Measurements from ENCODE around the gene CELSR2.

CELSR2 gene

DNA sequence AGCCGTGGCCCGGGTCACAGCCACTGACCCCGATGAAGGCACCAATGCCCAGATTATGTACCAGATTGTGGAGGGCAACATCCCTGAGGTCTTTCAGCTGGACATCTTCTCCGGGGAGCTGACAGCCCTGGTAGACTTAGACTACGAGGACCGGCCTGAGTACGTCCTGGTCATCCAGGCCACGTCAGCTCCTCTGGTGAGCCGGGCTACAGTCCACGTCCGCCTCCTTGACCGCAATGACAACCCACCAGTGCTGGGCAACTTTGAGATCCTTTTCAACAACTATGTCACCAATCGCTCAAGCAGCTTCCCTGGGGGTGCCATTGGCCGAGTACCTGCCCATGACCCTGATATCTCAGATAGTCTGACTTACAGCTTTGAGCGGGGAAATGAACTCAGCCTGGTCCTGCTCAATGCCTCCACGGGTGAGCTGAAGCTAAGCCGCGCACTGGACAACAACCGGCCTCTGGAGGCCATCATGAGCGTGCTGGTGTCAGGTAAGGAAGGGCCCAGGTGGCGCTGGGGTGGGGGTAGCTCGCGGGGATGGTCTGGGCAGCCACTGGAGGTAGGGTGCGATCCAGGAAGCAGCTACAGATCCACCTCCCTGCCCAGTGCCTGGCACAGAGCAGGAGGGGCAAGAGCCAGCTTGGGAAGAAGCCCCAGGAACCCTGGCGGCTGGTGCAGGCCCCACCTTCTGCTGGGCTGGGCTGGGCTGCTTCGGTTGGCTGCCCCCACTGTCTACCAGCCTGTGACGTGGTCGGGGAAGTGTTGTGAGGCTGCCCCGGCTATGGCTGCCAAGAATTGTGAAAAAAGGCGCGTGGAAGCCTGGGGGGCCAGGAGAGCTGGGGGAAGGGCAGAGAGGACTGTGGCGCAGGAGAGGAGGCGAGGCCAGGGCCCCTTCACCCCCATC is 3.8 kb downstream of the CELSR2 start:
- no peak for DNase-seq

DNA sequence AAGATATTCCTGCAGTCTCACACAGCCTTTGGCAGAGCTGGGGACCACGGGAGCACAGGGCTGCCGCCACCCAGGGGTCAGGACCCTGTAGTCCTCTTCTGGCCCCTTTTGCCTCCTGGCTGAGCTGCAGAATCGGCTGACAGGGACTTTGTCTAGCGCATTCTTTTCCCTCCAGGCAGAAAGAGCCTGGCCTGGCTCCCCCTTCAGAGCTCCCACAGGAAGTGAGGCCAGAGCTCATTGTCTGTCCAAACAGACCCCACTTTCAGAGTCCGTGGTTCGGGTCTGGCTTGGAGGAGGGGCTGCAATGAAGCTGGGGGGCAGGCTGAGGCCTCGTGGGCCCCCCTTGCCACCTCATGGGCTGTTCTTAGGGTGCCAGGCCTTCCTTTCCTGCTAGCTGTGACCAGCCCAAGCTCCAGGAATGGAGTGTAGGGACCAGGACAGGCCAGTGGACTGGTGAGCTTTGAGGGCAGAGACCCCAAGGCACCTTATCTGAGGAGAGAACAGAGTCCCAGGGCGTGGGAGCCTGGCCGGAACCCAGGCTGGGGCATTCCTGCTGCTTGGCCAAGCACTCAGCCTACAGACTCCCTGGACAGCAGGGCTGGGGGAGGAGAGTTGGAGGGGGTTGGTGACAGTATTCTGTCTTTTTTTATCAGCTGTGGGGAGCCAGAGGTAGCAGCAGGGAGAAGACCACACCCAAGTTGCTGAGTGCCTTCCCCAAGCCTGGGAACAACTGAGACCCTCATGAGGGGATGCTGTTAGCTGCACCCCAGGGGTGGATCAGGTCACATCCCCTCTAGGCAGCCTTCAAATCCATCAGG is 4.7 kb downstream of the CELSR2 start:
- DNase-seq, result no peak

DNA sequence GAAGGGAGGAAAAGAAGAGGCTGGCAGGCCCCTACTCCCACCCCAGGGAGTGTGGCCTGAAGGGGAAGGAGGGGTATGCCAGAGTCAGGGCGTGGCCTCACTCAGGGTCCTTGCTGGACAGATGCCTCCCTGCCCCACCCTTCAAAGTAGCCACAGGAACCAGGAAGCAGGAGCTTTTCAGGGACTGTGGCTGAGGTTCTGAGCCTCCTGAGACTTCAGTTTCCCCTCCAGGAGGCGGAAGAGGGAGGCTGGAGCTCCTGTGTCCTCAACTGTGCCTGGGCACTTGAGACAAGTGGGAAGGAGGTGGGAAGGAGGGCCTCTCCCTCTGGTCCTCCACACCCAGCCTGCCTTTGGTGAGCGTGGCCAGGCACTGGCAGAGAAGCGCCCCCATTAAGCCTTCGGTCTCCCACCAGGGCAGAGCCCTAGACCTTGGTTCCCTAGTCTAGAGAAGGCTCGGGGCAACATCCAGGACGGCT is 5.3 kb downstream of the CELSR2 start:
- DNase-seq, result no peak

DNA sequence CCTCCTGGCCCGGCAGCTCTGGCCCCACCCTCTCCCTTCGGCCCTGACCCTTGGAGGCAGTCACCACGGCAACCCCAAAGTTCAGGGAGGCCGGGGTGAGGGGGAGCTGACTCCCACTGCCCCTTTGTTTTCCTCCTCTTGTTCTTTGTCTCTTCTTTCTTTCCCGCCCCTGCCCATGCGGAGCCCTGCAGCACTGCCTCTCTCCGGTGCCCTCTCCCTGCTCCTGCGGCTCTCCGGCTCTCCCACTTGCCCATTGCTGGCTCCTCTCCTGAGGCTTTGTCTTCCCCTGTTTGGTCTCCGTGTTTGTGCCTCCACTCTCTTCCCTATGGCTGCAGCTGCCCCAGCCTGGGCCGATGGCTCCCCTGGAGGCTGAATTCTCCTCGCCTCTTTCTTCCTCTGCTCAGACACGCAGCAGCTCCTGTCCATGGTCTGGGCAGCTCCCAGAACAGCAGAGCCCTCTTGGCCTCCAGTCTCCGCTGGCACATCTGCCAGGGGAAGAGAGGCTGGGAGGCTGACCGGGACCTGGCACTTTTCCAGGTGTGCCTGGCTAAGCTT is 5.8 kb downstream of the CELSR2 start:
- no peak for DNase-seq

DNA sequence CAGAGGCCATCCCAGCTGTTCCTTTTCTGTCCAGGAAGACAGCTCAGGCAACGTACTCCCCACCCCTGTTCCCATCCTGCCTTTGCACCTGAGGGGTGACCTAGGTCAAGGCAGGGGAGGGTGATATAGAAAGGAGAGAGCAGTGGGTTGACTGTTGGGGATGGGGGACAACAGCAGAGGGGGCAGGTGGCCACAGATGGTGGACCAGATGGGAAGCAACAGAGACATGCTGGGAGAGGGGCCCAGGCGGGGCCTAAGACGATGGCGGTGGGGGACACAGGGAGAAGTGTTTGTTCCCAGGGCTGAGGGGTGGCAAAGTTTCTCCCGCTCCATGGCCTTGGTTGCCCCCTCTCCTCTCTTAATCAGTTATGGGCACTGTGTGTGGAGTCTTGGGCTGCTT is 6.3 kb downstream of the CELSR2 start:
- DNase-seq, result no peak

DNA sequence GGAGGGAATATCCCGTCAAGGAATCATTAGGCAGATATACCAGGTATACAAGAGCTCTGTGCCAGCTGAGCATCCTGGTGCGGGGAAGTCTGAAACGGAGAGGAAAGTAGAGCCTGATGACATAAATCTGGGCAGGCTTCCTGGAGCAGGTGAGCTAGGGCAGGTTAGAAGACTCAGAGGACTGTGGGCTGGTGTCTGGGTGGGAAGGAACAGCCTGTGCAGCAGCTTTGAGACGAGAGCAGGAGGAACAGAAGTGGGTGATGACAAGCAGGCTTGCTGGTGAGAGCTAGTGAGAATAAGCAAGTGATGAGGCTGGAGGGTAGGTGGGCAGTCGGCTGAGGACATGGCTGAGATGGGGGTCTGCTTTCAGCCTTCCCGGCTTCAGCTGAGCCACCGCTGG is 6.7 kb downstream of the CELSR2 start:
- DNase-seq, result no peak

DNA sequence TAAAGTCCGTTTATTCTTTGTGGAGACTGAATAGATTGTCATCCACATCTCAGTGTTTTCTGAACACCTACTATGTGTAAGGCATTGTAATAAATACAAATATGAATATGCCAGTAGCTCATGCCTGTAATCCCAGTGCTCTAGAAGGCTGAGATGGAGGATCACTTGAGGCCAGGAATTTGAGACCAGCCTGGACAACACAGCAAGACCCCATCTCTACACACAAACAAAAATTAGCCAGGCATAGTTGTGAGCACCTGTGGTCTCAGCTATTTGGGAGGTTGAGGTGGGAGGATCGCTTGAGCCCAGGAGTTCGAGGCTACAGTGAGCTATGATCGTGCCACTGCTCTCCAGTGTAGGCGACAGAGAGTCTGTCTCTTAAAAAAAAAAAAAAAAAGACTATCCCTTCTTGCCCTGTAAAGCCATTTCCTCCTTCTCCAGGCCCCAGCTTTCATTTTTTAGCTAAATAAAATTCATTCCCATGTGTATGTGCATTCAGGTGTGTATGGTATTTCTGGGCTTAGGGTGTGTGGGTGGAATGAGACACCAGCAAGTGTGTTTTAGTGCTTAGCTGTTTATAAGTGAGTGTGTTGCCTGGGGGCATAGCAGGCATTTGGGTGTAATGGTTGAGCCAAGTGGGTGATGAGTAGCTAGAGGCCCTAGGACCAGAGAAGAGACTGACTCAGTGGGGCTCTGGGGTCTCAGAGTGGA is 7.8 kb downstream of the CELSR2 start:
- no peak for DNase-seq

DNA sequence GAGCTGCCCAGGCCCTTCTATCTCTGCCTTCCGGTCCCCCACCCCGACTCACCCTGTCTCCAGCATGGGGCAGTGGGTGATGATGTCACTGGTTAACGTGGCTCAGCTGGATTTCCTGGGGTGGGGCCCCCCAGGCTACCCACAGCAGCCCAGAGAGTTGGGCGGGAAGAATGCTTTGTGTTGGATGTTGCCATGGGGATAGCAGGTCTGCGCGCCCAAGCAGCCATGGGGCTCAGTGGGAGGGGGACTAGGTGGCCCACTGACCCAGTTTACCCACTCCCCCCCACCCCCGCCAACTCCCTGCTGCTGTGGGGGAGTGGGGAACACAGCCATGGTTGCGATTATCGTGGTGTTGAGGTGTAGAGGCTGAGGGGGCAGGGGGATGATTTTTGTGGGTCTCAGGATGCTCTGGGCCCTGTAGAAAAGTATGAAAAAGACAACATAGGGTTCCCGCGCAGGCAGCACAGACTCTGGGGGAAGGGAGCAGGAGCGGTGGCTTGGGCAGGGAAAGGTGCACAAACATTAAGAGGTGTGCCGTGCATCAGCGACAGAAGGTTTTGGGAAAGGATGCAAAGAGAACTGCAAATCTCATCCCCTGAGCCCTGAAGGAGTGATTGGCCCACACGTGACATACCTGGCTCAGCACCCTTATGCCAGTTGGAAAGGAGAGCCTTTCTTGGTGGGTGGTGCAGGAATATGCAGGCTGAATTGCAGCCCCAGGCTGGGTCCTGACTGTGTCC is 8.5 kb downstream of the CELSR2 start:
- no peak for DNase-seq

DNA sequence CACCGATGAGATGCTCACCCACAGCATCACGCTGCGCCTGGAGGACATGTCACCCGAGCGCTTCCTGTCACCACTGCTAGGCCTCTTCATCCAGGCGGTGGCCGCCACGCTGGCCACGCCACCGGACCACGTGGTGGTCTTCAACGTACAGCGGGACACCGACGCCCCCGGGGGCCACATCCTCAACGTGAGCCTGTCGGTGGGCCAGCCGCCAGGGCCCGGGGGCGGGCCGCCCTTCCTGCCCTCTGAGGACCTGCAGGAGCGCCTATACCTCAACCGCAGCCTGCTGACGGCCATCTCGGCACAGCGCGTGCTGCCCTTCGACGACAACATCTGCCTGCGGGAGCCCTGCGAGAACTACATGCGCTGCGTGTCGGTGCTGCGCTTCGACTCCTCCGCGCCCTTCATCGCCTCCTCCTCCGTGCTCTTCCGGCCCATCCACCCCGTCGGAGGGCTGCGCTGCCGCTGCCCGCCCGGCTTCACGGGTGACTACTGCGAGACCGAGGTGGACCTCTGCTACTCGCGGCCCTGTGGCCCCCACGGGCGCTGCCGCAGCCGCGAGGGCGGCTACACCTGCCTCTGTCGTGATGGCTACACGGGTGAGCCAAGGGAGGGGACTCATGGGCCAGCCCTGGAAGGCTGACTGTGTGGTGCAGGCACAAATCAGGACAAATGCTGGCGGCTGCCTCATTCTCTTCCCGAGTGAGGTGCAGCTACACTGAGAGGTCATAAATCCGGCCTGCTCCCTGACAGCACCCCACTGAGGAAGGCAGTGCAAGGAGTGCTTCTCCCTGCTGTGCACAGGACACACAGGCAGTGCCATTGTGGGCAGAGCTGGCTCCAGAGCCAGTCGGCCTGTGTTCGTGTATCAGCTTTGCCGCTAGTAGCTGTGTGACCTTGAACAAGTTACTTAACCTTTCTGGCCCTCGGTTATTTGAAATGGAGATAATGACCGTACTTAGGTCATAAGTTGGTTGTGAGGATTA is 9.4 kb downstream of the CELSR2 start:
- no peak for DNase-seq

DNA sequence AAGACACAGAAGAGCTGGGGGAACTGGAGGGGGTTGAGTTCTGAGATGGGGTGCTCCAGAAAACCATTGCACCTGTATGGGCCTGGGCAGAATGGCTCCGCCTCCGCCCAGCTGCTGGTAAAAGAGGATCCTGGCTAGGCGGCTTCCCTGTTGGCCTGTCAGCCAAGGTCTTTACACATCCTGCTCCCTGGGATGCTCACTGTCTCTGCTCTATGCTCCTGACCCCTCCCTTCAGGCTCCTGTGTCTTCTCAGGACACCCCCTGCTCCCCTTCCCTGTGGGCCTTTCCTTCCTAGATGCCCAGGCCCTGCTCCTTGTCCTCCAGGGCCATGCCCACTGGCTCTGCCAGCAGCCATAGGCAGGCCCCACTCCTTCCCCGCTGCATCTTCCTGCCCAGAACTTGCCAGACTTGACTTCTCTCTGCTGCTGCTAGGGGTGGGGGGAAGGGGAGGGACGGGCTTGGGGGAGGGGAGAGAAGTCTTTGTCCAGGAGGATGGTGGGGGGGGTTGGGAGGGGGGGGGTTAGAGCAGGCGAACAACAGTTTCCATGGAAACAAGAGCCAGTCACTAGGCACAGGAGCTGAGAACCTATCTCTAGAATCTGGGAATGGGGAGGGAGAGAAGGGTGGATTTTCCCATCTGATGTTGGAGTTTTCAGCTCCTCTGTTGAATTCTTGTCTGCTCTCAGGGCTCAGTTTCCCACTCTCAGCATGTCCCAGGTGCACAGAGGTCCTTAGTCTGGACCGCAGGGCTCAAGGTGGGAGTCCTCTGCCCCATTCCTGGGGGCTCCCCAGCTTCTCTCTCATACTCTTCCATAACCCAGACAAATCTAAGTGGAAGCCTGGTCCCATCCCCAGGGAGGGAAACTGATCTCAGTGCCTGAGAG is 10.6 kb downstream of the CELSR2 start:
- no peak for DNase-seq

DNA sequence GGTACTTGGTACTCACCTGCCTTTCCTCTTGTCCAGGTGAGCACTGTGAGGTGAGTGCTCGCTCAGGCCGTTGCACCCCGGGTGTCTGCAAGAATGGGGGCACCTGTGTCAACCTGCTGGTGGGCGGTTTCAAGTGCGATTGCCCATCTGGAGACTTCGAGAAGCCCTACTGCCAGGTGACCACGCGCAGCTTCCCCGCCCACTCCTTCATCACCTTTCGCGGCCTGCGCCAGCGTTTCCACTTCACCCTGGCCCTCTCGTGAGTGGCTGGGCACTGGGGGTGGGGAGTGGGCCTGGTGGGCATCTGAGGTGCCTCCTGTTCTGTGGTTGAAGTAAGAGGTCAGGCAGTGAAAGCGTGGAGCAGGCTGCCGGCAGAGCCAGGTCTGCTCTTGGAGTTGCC is 11.7 kb downstream of the CELSR2 start:
- DNase-seq, result no peak

DNA sequence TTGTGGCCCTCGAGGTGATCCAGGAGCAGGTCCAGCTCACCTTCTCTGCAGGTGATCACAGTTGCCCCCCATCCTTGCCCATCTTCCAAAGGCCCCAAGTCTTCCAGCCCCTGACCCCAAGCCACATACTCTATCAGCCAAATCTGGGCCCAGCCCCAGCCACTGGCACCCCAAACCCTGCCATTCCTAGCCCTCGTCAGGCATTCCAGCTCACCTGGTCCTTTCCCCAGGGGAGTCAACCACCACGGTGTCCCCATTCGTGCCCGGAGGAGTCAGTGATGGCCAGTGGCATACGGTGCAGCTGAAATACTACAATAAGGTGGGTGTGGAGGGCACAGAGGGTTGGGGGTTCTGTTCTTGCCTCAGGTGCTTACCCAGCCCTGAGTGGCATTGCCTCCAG is 12.2 kb downstream of the CELSR2 start:
- no peak for DNase-seq

DNA sequence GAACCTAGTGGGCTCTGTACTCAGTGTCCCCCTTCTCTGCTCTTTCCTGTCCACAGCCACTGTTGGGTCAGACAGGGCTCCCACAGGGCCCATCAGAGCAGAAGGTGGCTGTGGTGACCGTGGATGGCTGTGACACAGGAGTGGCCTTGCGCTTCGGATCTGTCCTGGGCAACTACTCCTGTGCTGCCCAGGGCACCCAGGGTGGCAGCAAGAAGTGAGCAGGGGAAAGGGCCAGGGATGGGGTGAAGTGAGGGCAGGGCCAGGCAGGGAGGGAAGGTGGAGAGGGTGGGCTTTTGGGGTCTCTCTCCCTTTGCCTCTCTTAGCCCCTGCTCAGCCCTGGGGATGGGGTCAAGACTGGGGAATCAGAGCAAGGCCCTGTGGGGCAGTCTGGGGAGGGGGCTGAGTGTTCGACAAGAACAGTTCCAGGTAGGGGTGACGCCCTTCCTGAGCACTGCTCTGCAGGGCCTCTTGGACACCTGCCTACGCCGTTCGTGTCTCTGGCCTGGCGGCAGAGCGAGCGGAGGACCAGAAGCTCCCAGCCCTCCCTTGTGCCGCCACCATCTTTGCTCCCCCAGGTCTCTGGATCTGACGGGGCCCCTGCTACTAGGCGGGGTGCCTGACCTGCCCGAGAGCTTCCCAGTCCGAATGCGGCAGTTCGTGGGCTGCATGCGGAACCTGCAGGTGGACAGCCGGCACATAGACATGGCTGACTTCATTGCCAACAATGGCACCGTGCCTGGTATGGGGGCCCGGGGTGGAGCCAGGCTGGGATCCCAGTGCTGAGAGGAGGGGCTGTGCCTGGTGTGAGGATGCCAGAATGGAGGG is 13.1 kb downstream of the CELSR2 start:
- DNase-seq, result no peak

DNA sequence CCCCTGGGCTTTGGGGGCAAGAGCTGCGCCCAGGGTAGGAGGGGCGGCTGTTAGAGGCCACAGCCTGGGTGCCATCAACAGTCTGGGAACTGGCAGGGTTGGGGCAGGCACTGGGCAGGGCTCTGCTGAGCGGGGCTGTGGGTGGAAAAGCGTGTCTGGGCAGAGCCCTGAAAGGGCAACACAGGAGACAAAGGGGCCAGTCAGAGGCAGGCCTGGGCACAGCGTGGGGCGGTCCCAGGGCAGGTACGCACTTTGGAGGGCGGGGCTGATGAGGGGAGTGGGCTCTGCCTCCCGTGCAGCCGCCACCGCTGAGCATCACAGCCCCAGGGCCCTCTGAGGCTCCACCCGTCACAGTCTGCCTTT is 13.9 kb downstream of the CELSR2 start:
- no peak for DNase-seq

DNA sequence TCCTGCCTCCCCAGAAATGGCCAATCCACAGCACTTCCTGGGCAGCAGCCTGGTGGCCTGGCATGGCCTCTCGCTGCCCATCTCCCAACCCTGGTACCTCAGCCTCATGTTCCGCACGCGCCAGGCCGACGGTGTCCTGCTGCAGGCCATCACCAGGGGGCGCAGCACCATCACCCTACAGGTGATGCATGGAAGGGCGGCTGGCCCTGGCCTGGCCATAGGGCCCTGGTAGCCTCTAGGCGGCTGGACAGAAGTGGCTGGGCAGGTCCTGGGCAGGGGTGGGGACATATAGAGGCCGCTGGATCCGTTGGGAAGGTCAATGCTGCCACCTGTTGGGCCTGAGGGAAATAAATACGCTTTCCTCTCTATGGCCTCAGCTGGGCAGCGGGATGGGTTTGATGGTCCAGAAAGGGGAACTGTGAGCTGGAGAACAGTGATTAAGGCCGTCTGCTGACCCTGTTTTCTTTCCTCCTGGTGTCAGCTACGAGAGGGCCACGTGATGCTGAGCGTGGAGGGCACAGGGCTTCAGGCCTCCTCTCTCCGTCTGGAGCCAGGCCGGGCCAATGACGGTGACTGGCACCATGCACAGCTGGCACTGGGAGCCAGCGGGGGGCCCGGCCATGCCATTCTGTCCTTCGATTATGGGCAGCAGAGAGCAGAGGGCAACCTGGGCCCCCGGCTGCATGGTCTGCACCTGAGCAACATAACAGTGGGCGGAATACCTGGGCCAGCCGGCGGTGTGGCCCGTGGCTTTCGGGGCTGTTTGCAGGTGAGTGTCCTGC is 14.4 kb downstream of the CELSR2 start:
- peak; percentile 50 to 68 (median 65) for DNase-seq

DNA sequence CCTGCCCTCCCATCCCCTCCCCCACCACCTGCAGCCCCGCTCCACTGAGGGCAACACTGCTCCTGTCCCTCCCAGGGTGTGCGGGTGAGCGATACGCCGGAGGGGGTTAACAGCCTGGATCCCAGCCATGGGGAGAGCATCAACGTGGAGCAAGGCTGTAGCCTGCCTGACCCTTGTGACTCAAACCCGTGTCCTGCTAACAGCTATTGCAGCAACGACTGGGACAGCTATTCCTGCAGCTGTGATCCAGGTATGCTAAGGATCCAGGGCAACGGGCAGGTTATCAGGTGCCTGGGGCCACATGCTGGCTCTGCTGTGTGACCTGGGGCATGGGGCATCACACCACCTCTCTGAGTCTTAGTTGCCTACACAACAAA is 15.0 kb downstream of the CELSR2 start:
- no peak for DNase-seq

DNA sequence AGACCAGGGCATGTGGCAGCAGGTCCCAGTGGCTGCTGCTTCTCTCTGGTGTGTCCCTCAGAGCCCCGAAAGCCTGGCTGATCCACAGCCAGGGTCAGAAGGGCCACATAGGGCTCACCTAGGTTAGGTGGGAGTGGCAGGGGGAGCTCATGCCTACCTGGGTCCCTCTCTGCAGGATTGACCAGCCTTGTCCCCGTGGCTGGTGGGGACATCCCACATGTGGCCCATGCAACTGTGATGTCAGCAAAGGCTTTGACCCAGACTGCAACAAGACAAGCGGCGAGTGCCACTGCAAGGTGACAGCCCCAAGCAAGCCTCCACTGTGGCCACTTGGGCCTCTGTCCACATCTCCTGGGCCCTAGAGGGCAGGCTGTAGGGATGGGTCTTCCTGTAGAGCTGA is 15.7 kb downstream of the CELSR2 start:
- DNase-seq, result no peak

DNA sequence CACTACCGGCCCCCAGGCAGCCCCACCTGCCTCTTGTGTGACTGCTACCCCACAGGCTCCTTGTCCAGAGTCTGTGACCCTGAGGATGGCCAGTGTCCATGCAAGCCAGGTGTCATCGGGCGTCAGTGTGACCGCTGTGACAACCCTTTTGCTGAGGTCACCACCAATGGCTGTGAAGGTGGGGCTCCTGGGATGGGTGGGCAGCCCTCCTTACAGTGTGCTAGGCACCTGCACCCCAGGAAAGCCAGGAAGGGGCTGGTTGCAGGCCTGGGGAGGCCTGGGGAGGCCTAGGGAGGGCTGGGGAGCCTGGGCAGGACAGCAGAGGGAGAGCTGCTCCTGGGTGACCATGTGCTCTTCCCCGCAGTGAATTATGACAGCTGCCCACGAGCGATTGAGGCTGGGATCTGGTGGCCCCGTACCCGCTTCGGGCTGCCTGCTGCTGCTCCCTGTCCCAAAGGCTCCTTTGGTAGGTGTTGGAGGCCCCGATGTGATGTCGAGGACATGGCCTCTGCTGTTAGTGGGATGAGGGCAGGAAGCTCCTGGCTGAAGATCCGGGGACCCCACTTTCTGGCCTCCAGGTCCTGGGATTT is 16.5 kb downstream of the CELSR2 start:
- no peak for DNase-seq
